ENCODE measurements around the gene CFAP92. TPM values are rescaled to one million over a fixed set of nuclear protein-coding genes. Genes with fewer than 3 reads are reported as not detected.

CFAP92 gene
- total and polyA plus RNA-seq, 5 experiments from 2014 or later = 0.18 to 2.0 (median 0.23) TPM

- Mint-ChIP-seq H3K27me3 (peaks cover 0 to 5% (median 0%) of the 10 kb centered on the region in 5 donors), H3K36me3 (no peaks in the 10 kb centered on the region), H3K4me3 (peak overlapping the region; percentile 68 to 90 (median 84)), H3K27ac (peak overlapping the region; percentile 60 to 94 (median 88)), H3K9me3 (no peaks in the 10 kb centered on the region), H3K4me1 (peaks cover 28 to 47% (median 45%) of the 10 kb centered on the region in 4 donors)
- no peak for ATAC-seq
- DNase-seq = no peak
- POLR2A ChIA-PET = interaction anchor here (0.6 to 16.3 kb wide), 14 partner anchors 9 to 255 kb away, joined by 3 to 257 read pairs (median 6); partner anchors contain the start of genes COPG1 and RAB43
Measured at GRCh38 chr3:128994581-128995546, 988 bp upstream of the CFAP92 start.

GRCh38 chr3:128994173-128994512 is 267 bp upstream of the CFAP92 start:
- POLR2A ChIA-PET = interaction anchor here (0.6 to 16.3 kb wide), 14 partner anchors 10 to 322 kb away, joined by 3 to 257 read pairs (median 6); partner anchors contain the start of genes COPG1 and RAB43
- H3K27me3 Mint-ChIP-seq = peaks cover 0 to 4% (median 0%) of the 10 kb centered on the region in 5 donors
- peak overlapping the region; percentile 68 to 90 (median 84) for H3K4me3 Mint-ChIP-seq
- H3K27ac Mint-ChIP-seq = peak overlapping the region; percentile 60 to 94 (median 88)
- no peaks in the 10 kb centered on the region for H3K36me3 Mint-ChIP-seq
- H3K4me1 Mint-ChIP-seq = peaks cover 27 to 44% (median 41%) of the 10 kb centered on the region in 4 donors
- DNase-seq = no peak
- no peaks in the 10 kb centered on the region for H3K9me3 Mint-ChIP-seq
- ATAC-seq = no peak

- no peaks in the 10 kb centered on the region for H3K36me3 Mint-ChIP-seq
- peaks cover 0 to 4% (median 0%) of the 10 kb centered on the region in 5 donors for H3K27me3 Mint-ChIP-seq
- DNase-seq (no peak), ATAC-seq (no peak)
- H3K4me3 Mint-ChIP-seq = peak overlapping the region in 9 of 10 donors; percentile 68 to 90 (median 84)
- H3K9me3 Mint-ChIP-seq = no peaks in the 10 kb centered on the region
- POLR2A ChIA-PET = interaction anchor here (0.6 to 16.3 kb wide), 8 partner anchors 11 to 323 kb away, joined by 3 to 257 read pairs (median 12); partner anchors contain the start of gene COPG1
- H3K27ac Mint-ChIP-seq = peak overlapping the region in 6 of 10 donors; percentile 44 to 94 (median 89)
- H3K4me1 Mint-ChIP-seq = peaks cover 19 to 33% (median 30%) of the 10 kb centered on the region in 4 donors
Measured at GRCh38 chr3:128992926-128993460, 883 bp downstream of the CFAP92 start.

GRCh38 chr3:128991355-128991895 is 2.5 kb downstream of the CFAP92 start:
- DNase-seq (no peak), ATAC-seq (no peak)
- no peak overlapping the region for H3K4me3 Mint-ChIP-seq

DNA sequence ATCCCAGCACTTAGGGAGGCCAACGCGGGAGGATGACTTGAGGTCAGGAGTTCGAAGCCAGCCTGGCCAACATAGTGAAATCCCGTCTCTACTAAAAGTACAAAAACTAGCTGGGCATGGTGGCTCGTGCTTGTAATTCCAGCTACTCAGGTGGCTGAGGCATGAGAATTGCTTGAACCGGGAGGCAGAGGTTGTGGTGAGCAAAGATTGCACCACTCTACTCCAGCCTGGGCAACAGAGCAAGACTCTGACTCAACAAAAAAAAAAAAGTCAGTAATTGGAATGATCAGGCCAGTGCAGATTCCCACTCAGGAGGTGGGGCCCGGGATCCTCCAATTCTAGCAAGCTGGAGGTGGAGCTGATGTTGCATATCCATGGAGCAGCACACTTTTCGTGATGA is 5.6 kb downstream of the CFAP92 start:
- no peak overlapping the region for H3K4me3 Mint-ChIP-seq
- no peak overlapping the region for H3K27ac Mint-ChIP-seq
- H3K9me3 Mint-ChIP-seq = no peaks in the 10 kb centered on the region
- POLR2A ChIA-PET = interaction anchor here (1.0 kb wide), 2 partner anchors 24 to 28 kb away, joined by 3 to 5 read pairs; no protein-coding TSS in a partner anchor
- no peak for DNase-seq
- peaks cover under 1 to 3% (median 2%) of the 10 kb centered on the region in 4 donors for H3K4me1 Mint-ChIP-seq
- no peaks in the 10 kb centered on the region for H3K27me3 Mint-ChIP-seq
- H3K36me3 Mint-ChIP-seq = no peaks in the 10 kb centered on the region
- no peak for ATAC-seq

More at GRCh38 chr3:128991355-128991895, 2.5 kb downstream of the CFAP92 start:
- Mint-ChIP-seq H3K36me3 (no peaks in the 10 kb centered on the region), H3K9me3 (no peaks in the 10 kb centered on the region), H3K4me1 (peaks cover 18 to 33% (median 29%) of the 10 kb centered on the region in 4 donors), H3K27ac (peak overlapping the region in 3 of 10 donors; percentile 5 to 41 (median 9)), H3K27me3 (no peaks in the 10 kb centered on the region)
- POLR2A ChIA-PET = interaction anchor here (4.4 kb wide), 1 partner anchor 12 kb away, joined by 29 read pairs; no protein-coding TSS in a partner anchor

- Mint-ChIP-seq H3K27ac (no peak overlapping the region), H3K4me3 (no peak overlapping the region), H3K9me3 (no peaks in the 10 kb centered on the region), H3K27me3 (no peaks in the 10 kb centered on the region), H3K4me1 (peaks cover 0 to 3% (median 0%) of the 10 kb centered on the region in 4 donors), H3K36me3 (no peaks in the 10 kb centered on the region)
- DNase-seq (no peak), ATAC-seq (no peak)
- POLR2A ChIA-PET = interaction anchor here (1.0 kb wide), 1 partner anchor 24 kb away, joined by 3 read pairs; no protein-coding TSS in a partner anchor
Measured at GRCh38 chr3:128987302-128988100, 6.4 kb downstream of the CFAP92 start.

GRCh38 chr3:128984596-128984995 is 9.3 kb downstream of the CFAP92 start:
- H3K4me1 Mint-ChIP-seq = peaks cover 0 to 3% (median 1%) of the 10 kb centered on the region in 4 donors
- no peaks in the 10 kb centered on the region for H3K27me3 Mint-ChIP-seq
- no peak overlapping the region for H3K27ac Mint-ChIP-seq
- H3K9me3 Mint-ChIP-seq = no peaks in the 10 kb centered on the region
- no peak overlapping the region for H3K4me3 Mint-ChIP-seq
- POLR2A ChIA-PET = no interaction called here
- DNase-seq (no peak), ATAC-seq (no peak)
- no peaks in the 10 kb centered on the region for H3K36me3 Mint-ChIP-seq

- Mint-ChIP-seq H3K9me3 (no peaks in the 10 kb centered on the region), H3K36me3 (no peaks in the 10 kb centered on the region), H3K4me3 (no peak overlapping the region), H3K27ac (peak overlapping the region in 4 of 10 donors; percentile 23 to 63 (median 45)), H3K4me1 (peaks cover 0 to 3% (median 1%) of the 10 kb centered on the region in 4 donors), H3K27me3 (no peaks in the 10 kb centered on the region)
- POLR2A ChIA-PET = no interaction called here
- ATAC-seq (no peak), DNase-seq (no peak)
Measured at GRCh38 chr3:128983293-128984069, 10.4 kb downstream of the CFAP92 start.

GRCh38 chr3:128975276-128975675 is 18.6 kb downstream of the CFAP92 start:
- Mint-ChIP-seq H3K4me3 (no peak overlapping the region), H3K27ac (peak overlapping the region in 2 of 10 donors; percentile 24 to 54), H3K36me3 (no peaks in the 10 kb centered on the region), H3K27me3 (peaks cover 0 to 2% (median 0%) of the 10 kb centered on the region in 5 donors), H3K4me1 (peaks cover 0 to 16% (median under 1%) of the 10 kb centered on the region in 4 donors), H3K9me3 (no peaks in the 10 kb centered on the region)
- no peak for DNase-seq
- POLR2A ChIA-PET = interaction anchor here (1.4 kb wide), 1 partner anchor 41 kb away, joined by 5 read pairs; no protein-coding TSS in a partner anchor
- no peak for ATAC-seq

GRCh38 chr3:128973988-128974564 is 19.8 kb downstream of the CFAP92 start:
- Mint-ChIP-seq H3K4me1 (peaks cover 0 to 20% (median 6%) of the 10 kb centered on the region in 4 donors), H3K9me3 (no peaks in the 10 kb centered on the region), H3K27me3 (peaks cover 0 to 2% (median 0%) of the 10 kb centered on the region in 5 donors), H3K4me3 (no peak overlapping the region), H3K27ac (peak overlapping the region in 1 of 10 donors; percentile 0), H3K36me3 (no peaks in the 10 kb centered on the region)
- DNase-seq (no peak), ATAC-seq (no peak)
- POLR2A ChIA-PET = interaction anchor here (1.4 kb wide), 1 partner anchor 42 kb away, joined by 5 read pairs; no protein-coding TSS in a partner anchor
